Right lobe of liver (tissue), 6 donors: ENCODE data around the gene SH3TC2. TPM values are rescaled to one million over a fixed set of nuclear protein-coding genes. Genes with fewer than 3 reads are reported as not detected.

Experiments
- ATAC-seq, 4 donors: fragments of 200-7000 bp; cut with Tn5 transposase; one replicate each; pipeline ENCODE4 v1.9.1; 2020; ENCODE audit warnings: mild to moderate bottlenecking in 4 of 4, moderate library complexity in 4 of 4
- DNase-seq, 3 donors: peaks; one replicate each; pipeline ENCODE4 v3.0.0-alpha.2; 2020
- H3K27ac ChIP-seq, 3 donors: fragments of 200-600 bp; one replicate each; pipeline ENCODE4 v1.8.0; 2022
- H3K27me3 ChIP-seq, 2 donors: fragments of 200-600 bp; one replicate each; pipeline ENCODE4 v1.8.0; 2022
- H3K36me3 ChIP-seq, 4 donors: fragments of 200-600 bp; sonication (generic) in 1 of 4; one replicate each; pipeline versions ENCODE4 v1.5.1 to v1.8.0; 2017 to 2022; ENCODE audit warnings: control low read depth in 1 of 4
- H3K4me1 ChIP-seq, 4 donors: fragments of 200-600 bp; sonication (generic) in 1 of 4; one replicate each; pipeline versions ENCODE4 v1.5.1 to v1.8.0; 2017 to 2022; ENCODE audit warnings: control low read depth in 1 of 4
- H3K4me3 ChIP-seq, 3 donors: fragments of 200-600 bp; one replicate each; pipeline ENCODE4 v1.8.0; 2022
- H3K9me3 ChIP-seq, 4 donors: fragments of 200-600 bp; sonication (generic) in 1 of 4; one replicate each; pipeline versions ENCODE4 v1.5.1 to v1.8.0; 2017 to 2022; ENCODE audit warnings: control low read depth in 1 of 4
- CTCF ChIP-seq, 4 donors: fragments of 200-600 bp in 3 of 4; fragments of 450-650 bp in 1 of 4; IDR thresholded peaks; one replicate each; pipeline versions ENCODE4 v1.5.1 to v1.8.0; 2016 to 2022; ENCODE audit warnings: antibody characterized with exemption in 4 of 4, mild to moderate bottlenecking in 2 of 4
- POLR2A ChIP-seq: fragments of 450-650 bp; IDR thresholded peaks from one replicate; pipeline ENCODE4 v1.6.1; 2017; ENCODE audit warnings: antibody characterized with exemption, mild to moderate bottlenecking
- WGBS: methylation state at CpG from one replicate; pipeline ENCODE4 v1.1.6; 2018; ENCODE audit warnings: low coverage, low lambda C conversion rate; ENCODE audit not compliant: insufficient coverage; ENCODE audit errors: missing lambda C conversion rate; 5-methylcytosine and 5-hydroxymethylcytosine counted together
- intact Hi-C, 2 donors: fragments of 100-400 bp; cut with DNase I; formaldehyde crosslinking; loops; one replicate each; pipeline versions ENCODE4 v1.11.2 to v1.14.1; 2022
- total RNA-seq, 6 experiments: library from RNA; depleted of rRNA in 2 of 6; stranded (reverse); fragments of >200 nt in 2 of 6; fragmentation: NEBNext Ultra II Directional in 3 of 6; extraction: Animal tissue kit (Norgen Biotek cat#: 25700) in 3 of 6; gene quantifications; one replicate each; pipeline versions ENCODE4 v1.1.0 to v1.2.4, GENCODE V29; 2016 to 2023
- donor health status: DM: no; HTN: yes; CAD: no.
- donor health status: DM: no; HTN: no; CAD: no.
- donor health status: DM: no; HTN: no; CAD: no.
- donor health status: DM: no; HTN: yes; CAD: no.
- donor health status: DM: no; HTN: yes; CAD: no.

The SH3TC2 gene
- total RNA-seq, 6 experiments from 2014 or later: 0.06 to 0.88 (median 0.53) TPM

- no peak overlapping the region for H3K4me3 ChIP-seq
- 86% methylated on average over 2 of the region's 2 CpGs for WGBS
- H3K9me3 ChIP-seq: no peaks in the 10 kb centered on the region
- intact Hi-C loops: no loop called here
- no peaks in the 10 kb centered on the region for H3K36me3 ChIP-seq
- H3K27ac ChIP-seq: no peak overlapping the region
- peaks cover 0 to 8% (median 2%) of the 10 kb centered on the region in 4 donors for H3K4me1 ChIP-seq
- no peaks in the 10 kb centered on the region for H3K27me3 ChIP-seq
- no peak for DNase-seq
- no peak for ATAC-seq
- TF ChIP-seq CTCF (IDR thresholded peaks at IDR 0.05): no peak
- no peak for TF ChIP-seq POLR2A
Measured at GRCh38 chr5:148973455-148973854, 89.4 kb downstream of the SH3TC2 start.

- Histone ChIP-seq H3K4me1 (peaks cover 0 to 10% (median 4%) of the 10 kb centered on the region in 4 donors), H3K9me3 (no peaks in the 10 kb centered on the region), H3K36me3 (no peaks in the 10 kb centered on the region), H3K27ac (no peak overlapping the region), H3K27me3 (no peaks in the 10 kb centered on the region), H3K4me3 (no peak overlapping the region)
- 54% methylated on average over 7 of the region's 7 CpGs for WGBS
- DNase-seq: no peak
- TF ChIP-seq CTCF (IDR thresholded peaks at IDR 0.05) (no peak), POLR2A (no peak)
- ATAC-seq: peak; percentile 21 to 75 (median 64)
- intact Hi-C loops: no loop called here
Measured at GRCh38 chr5:148972974-148973374, 89.9 kb downstream of the SH3TC2 start.

- no peaks in the 10 kb centered on the region for H3K9me3 ChIP-seq
- 95% methylated on average over 4 of the region's 4 CpGs for WGBS
- no peaks in the 10 kb centered on the region for H3K36me3 ChIP-seq
- no peak overlapping the region for H3K4me3 ChIP-seq
- H3K27me3 ChIP-seq: no peaks in the 10 kb centered on the region
- intact Hi-C loops: no loop called here
- peaks cover 0 to 12% (median 5%) of the 10 kb centered on the region in 4 donors for H3K4me1 ChIP-seq
- no peak overlapping the region for H3K27ac ChIP-seq
- TF ChIP-seq CTCF (IDR thresholded peaks at IDR 0.05): no peak
- no peak for DNase-seq
- ATAC-seq: no peak
Measured at GRCh38 chr5:148972396-148972795, 90.5 kb downstream of the SH3TC2 start.

- peaks cover 0 to 12% (median 5%) of the 10 kb centered on the region in 4 donors for H3K4me1 ChIP-seq
- WGBS: 97% methylated on average over 3 of the region's 3 CpGs
Measured at GRCh38 chr5:148970876-148971275, 92.0 kb downstream of the SH3TC2 start.

More at GRCh38 chr5:148970876-148971275, 92.0 kb downstream of the SH3TC2 start:
- H3K4me3 ChIP-seq: no peak overlapping the region
- H3K9me3 ChIP-seq: no peaks in the 10 kb centered on the region
- no peak for DNase-seq
- H3K27me3 ChIP-seq: no peaks in the 10 kb centered on the region
- TF ChIP-seq CTCF (IDR thresholded peaks at IDR 0.05) (no peak), POLR2A (no peak)
- no peak overlapping the region for H3K27ac ChIP-seq
- no peaks in the 10 kb centered on the region for H3K36me3 ChIP-seq
- ATAC-seq: no peak
- intact Hi-C loops: no loop called here
